Osteocyte (in vitro differentiated cells): ENCODE measurements around the gene DLEC1. TPM values are rescaled to one million over a fixed set of nuclear protein-coding genes. Genes with fewer than 3 reads are reported as not detected.
"Not testable (repeated sequence)": the region's sequence is repeated elsewhere in the genome, so short reads cannot be mapped to it uniquely, and the experiment has no call there.

Experiments used
- DNase-seq: peaks from one replicate; pipeline ENCODE4 v3.0.0; 2021; ENCODE audit warnings: mixed read lengths; ENCODE audit not compliant: unreplicated experiment; ENCODE audit errors: extremely low spot score
- H3K27ac Mint-ChIP-seq: one replicate; pipeline ENCODE4 v1.8.0; 2021; ENCODE audit warnings: mild to moderate bottlenecking, mixed read lengths; ENCODE audit not compliant: unreplicated experiment
- H3K27me3 Mint-ChIP-seq: one replicate; pipeline ENCODE4 v1.8.0; 2021; ENCODE audit warnings: mixed read lengths; ENCODE audit not compliant: unreplicated experiment
- H3K36me3 Mint-ChIP-seq: one replicate; pipeline ENCODE4 v1.8.0; 2021; ENCODE audit warnings: mixed read lengths; ENCODE audit not compliant: unreplicated experiment
- H3K4me1 Mint-ChIP-seq: one replicate; pipeline ENCODE4 v1.8.0; 2021; ENCODE audit warnings: mixed read lengths; ENCODE audit not compliant: unreplicated experiment
- H3K4me3 Mint-ChIP-seq: one replicate; pipeline ENCODE4 v1.8.0; 2021; ENCODE audit warnings: mild to moderate bottlenecking, moderate library complexity, mixed read lengths; ENCODE audit not compliant: unreplicated experiment
- H3K9me3 Mint-ChIP-seq: one replicate; pipeline ENCODE4 v1.8.0; 2021; ENCODE audit warnings: mixed read lengths; ENCODE audit not compliant: unreplicated experiment
- CTCF ChIP-seq: fragments of 200-600 bp; sonication (generic); IDR thresholded peaks from 2 replicates; pipeline ENCODE4 v1.5.0; 2021; ENCODE audit warnings: antibody characterized with exemption, mild to moderate bottlenecking, moderate library complexity
- total RNA-seq: library from RNA; stranded (reverse); gene quantifications from 2 replicates; pipeline ENCODE4 v1.2.1, GENCODE V29; 2021

DLEC1 gene
- total RNA-seq, 1 donor from 2014 or later, result 0.62 TPM

GRCh38 chr3:38131621-38132369, 92.8 kb downstream of the DLEC1 start:
- no peak overlapping the region for H3K4me3 Mint-ChIP-seq
- H3K36me3 Mint-ChIP-seq, result peaks cover 30% of the 10 kb centered on the region
- peaks cover 16% of the 10 kb centered on the region for H3K4me1 Mint-ChIP-seq
- peak; percentile 79 for DNase-seq
- H3K9me3 Mint-ChIP-seq, result no peaks in the 10 kb centered on the region
- H3K27me3 Mint-ChIP-seq, result no peaks in the 10 kb centered on the region
- H3K27ac Mint-ChIP-seq, result no peak overlapping the region
- peak; percentile 58 for TF ChIP-seq CTCF

- peaks cover 22% of the 10 kb centered on the region for H3K4me1 Mint-ChIP-seq
- no peak for TF ChIP-seq CTCF
- DNase-seq, result peak; percentile 17
- peaks cover 27% of the 10 kb centered on the region for H3K36me3 Mint-ChIP-seq
- H3K4me3 Mint-ChIP-seq, result no peak overlapping the region
- H3K27me3 Mint-ChIP-seq, result no peaks in the 10 kb centered on the region
- no peak overlapping the region for H3K27ac Mint-ChIP-seq
- no peaks in the 10 kb centered on the region for H3K9me3 Mint-ChIP-seq
These were observed 94.2 kb downstream of the DLEC1 start for GRCh38 chr3:38133209-38133556.

GRCh38 chr3:38133557-38134405, 94.8 kb downstream of the DLEC1 start:
- Mint-ChIP-seq H3K4me1 (peaks cover 25% of the 10 kb centered on the region), H3K27me3 (no peaks in the 10 kb centered on the region), H3K27ac (no peak overlapping the region), H3K9me3 (no peaks in the 10 kb centered on the region), H3K36me3 (peaks cover 27% of the 10 kb centered on the region), H3K4me3 (no peak overlapping the region)
- peak; percentile 57 for DNase-seq
- TF ChIP-seq CTCF, result no peak

- H3K36me3 Mint-ChIP-seq, result peaks cover 22% of the 10 kb centered on the region
- H3K27me3 Mint-ChIP-seq, H3K9me3 Mint-ChIP-seq, H3K4me3 Mint-ChIP-seq: not testable (repeated sequence)
- DNase-seq, result peak; percentile 15
- peak overlapping the region; percentile 19 for H3K27ac Mint-ChIP-seq
- peaks cover 26% of the 10 kb centered on the region for H3K4me1 Mint-ChIP-seq
These were observed 95.6 kb downstream of the DLEC1 start for GRCh38 chr3:38134517-38135143.

DNA sequence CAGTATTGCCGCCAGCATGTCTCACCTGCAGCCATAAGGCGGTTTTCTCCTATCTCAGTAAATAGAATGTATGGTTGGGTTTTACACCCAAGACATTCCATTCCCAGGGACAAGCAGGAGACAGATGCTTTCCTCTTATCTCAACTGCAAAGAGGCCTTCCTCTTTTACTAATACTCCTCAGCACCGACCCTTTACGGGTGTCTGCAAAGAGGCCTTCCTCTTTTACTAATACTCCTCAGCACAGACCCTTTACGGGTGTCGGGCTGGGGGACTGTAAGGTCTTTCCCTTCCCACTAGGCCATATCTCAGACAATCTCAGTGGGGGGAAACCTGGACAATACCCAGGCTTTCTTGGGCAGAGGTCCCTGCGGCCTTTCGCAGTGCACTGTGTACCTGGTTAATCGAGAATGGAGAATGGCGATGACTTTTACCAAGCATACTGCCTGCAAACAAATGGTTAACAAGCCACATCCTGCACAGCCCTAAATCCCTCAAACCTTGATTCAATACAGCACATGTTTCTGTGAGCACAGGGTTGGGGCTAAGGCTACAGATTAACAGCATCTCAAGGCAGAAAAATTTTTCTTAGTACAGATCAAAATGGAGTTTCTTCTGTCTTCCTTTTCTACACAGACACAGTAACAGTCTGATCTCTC, 96.7 kb downstream of the DLEC1 start:
- Mint-ChIP-seq H3K4me1 (peaks cover 28% of the 10 kb centered on the region), H3K27ac (peak overlapping the region; percentile 70), H3K4me3 (peak overlapping the region; percentile 86), H3K36me3 (peaks cover 16% of the 10 kb centered on the region)
- DNase-seq, result peak; percentile 44
- not testable (repeated sequence) for H3K9me3 Mint-ChIP-seq, H3K27me3 Mint-ChIP-seq
